Left lung (tissue), 14 donors: Measurements from ENCODE around the gene CRLF1. TPM values are rescaled to one million over a fixed set of nuclear protein-coding genes. Genes with fewer than 3 reads are reported as not detected.

ENCODE experiments used
- ATAC-seq: fragments of 200-7000 bp; cut with Tn5 transposase; one replicate; pipeline ENCODE4 v1.9.1; 2020; ENCODE audit warnings: moderate library complexity
- DNase-seq, 4 donors: peaks; one replicate each; pipeline ENCODE4 v3.0.0-alpha.2; 2013 to 2020
- H3K27ac ChIP-seq, 2 donors: fragments of 200-600 bp; sonication (generic) in 1 of 2; one replicate each; pipeline versions ENCODE4 v1.5.0 to v1.8.0; 2020 to 2021
- H3K27me3 ChIP-seq, 2 donors: fragments of 200-600 bp; sonication (generic) in 1 of 2; one replicate each; pipeline versions ENCODE4 v1.5.0 to v1.8.0; 2020 to 2021
- H3K36me3 ChIP-seq, 2 donors: fragments of 200-600 bp; sonication (generic) in 1 of 2; one replicate each; pipeline versions ENCODE4 v1.5.0 to v1.8.0; 2020 to 2021
- H3K4me1 ChIP-seq, 2 donors: fragments of 200-600 bp; one replicate each; pipeline ENCODE4 v1.8.0; 2021
- H3K4me3 ChIP-seq, 2 donors: fragments of 200-600 bp; sonication (generic) in 1 of 2; one replicate each; pipeline versions ENCODE4 v1.5.0 to v1.8.0; 2020 to 2021; ENCODE audit warnings: mild to moderate bottlenecking in 1 of 2
- H3K9me3 ChIP-seq, 2 donors: fragments of 200-600 bp; sonication (generic) in 1 of 2; one replicate each; pipeline versions ENCODE4 v1.5.0 to v1.8.0; 2020 to 2021
- CTCF ChIP-seq, 2 donors: fragments of 200-600 bp; sonication (generic) in 1 of 2; IDR thresholded peaks; one replicate each; pipeline versions ENCODE4 v1.5.0 to v1.8.0; 2021; ENCODE audit warnings: antibody characterized with exemption in 2 of 2
- intact Hi-C, 2 donors: fragments of 100-400 bp; cut with DNase I; formaldehyde crosslinking; loops; one replicate each; pipeline versions ENCODE4 v1.11.2 to v1.14.2; 2022
- long read RNA-seq, 12 donors: library from polyadenylated mRNA in 2 of 12; unstranded in 2 of 12; transcript quantifications; one replicate each; pipeline ENCODE4 v2.0.0 and lab custom pipeline, GENCODE V29; 2019 to 2026
- polyA plus RNA-seq, 6 donors: library from polyadenylated mRNA; unstranded; fragments of 120-200 nt; gene quantifications; one replicate each; pipeline ENCODE4 v1.2.1, GENCODE V29; 2013; ENCODE audit not compliant: insufficient read length in 6 of 6
- total RNA-seq, 2 donors: library from RNA; stranded (reverse); fragmentation: NEBNext Ultra II Directional; extraction: Animal tissue kit (Norgen Biotek cat#: 25700); gene quantifications; one replicate each; pipeline ENCODE4 v1.2.1, GENCODE V29; 2021
- donor health status: DM: no; HTN: yes; CAD: no.
- donor health status: DM: no; HTN: no; CAD: no.

The CRLF1 gene
- total RNA-seq (10 to 100 TPM; 22.5 to 44.7 TPM), polyA plus RNA-seq (100 to 1,000 TPM; 210 to 328 (median 252) TPM)
- long read RNA-seq, donor 1, transcript CRLF1-201 (9 exons, 1,792 nt) = major isoform, 52 of 139 reads
- long read RNA-seq, donor 1, partial matches to known transcripts = 71 of 139 reads
- long read RNA-seq, donor 1, other reads (novel, unspliced or antisense) = 12 of 139 reads
- long read RNA-seq, donor 2, transcript CRLF1-201 (9 exons, 1,792 nt) = major isoform, 40 of 313 reads
- long read RNA-seq, donor 2, partial matches to known transcripts = 163 of 313 reads
- long read RNA-seq, donor 2, other reads (novel, unspliced or antisense) = 110 of 313 reads
- long read RNA-seq, donor 3, transcript CRLF1-201 (9 exons, 1,792 nt) = major isoform, 36 of 128 reads
- long read RNA-seq, donor 3, partial matches to known transcripts = 75 of 128 reads
- long read RNA-seq, donor 3, other reads (novel, unspliced or antisense) = 17 of 128 reads
- long read RNA-seq, donor 4, partial matches to known transcripts = 0 of 3 reads
- long read RNA-seq, donor 4, other reads (novel, unspliced or antisense) = 2 of 3 reads
- long read RNA-seq, donor 5, transcript CRLF1-201 (9 exons, 1,792 nt) = major isoform, 41 of 91 reads
- long read RNA-seq, donor 5, partial matches to known transcripts = 10 of 91 reads
- long read RNA-seq, donor 5, other reads (novel, unspliced or antisense) = 40 of 91 reads
- long read RNA-seq, donor 6, transcript CRLF1-201 (9 exons, 1,792 nt) = major isoform, 28 of 110 reads
- long read RNA-seq, donor 6, partial matches to known transcripts = 65 of 110 reads
- long read RNA-seq, donor 6, other reads (novel, unspliced or antisense) = 16 of 110 reads
- long read RNA-seq, donor 7, transcript CRLF1-201 (9 exons, 1,792 nt) = major isoform, 12 of 66 reads
- long read RNA-seq, donor 7, partial matches to known transcripts = 45 of 66 reads
- long read RNA-seq, donor 7, other reads (novel, unspliced or antisense) = 9 of 66 reads
- long read RNA-seq, donor 8, transcript CRLF1-201 (9 exons, 1,792 nt) = major isoform, 36 of 74 reads
- long read RNA-seq, donor 8, partial matches to known transcripts = 20 of 74 reads
- long read RNA-seq, donor 8, other reads (novel, unspliced or antisense) = 17 of 74 reads
- long read RNA-seq, donor 9, partial matches to known transcripts = 5 of 5 reads
- long read RNA-seq, donor 9, other reads (novel, unspliced or antisense) = 0 of 5 reads
- long read RNA-seq, donor 10, partial matches to known transcripts = 0 of 13 reads
- long read RNA-seq, donor 10, other reads (novel, unspliced or antisense) = 13 of 13 reads
- long read RNA-seq, donor 11 = 0 reads
- long read RNA-seq, donor 12, transcript CRLF1-201 (9 exons, 1,792 nt) = major isoform, 33 of 116 reads
- long read RNA-seq, donor 12, partial matches to known transcripts = 64 of 116 reads
- long read RNA-seq, donor 12, other reads (novel, unspliced or antisense) = 18 of 116 reads

DNA sequence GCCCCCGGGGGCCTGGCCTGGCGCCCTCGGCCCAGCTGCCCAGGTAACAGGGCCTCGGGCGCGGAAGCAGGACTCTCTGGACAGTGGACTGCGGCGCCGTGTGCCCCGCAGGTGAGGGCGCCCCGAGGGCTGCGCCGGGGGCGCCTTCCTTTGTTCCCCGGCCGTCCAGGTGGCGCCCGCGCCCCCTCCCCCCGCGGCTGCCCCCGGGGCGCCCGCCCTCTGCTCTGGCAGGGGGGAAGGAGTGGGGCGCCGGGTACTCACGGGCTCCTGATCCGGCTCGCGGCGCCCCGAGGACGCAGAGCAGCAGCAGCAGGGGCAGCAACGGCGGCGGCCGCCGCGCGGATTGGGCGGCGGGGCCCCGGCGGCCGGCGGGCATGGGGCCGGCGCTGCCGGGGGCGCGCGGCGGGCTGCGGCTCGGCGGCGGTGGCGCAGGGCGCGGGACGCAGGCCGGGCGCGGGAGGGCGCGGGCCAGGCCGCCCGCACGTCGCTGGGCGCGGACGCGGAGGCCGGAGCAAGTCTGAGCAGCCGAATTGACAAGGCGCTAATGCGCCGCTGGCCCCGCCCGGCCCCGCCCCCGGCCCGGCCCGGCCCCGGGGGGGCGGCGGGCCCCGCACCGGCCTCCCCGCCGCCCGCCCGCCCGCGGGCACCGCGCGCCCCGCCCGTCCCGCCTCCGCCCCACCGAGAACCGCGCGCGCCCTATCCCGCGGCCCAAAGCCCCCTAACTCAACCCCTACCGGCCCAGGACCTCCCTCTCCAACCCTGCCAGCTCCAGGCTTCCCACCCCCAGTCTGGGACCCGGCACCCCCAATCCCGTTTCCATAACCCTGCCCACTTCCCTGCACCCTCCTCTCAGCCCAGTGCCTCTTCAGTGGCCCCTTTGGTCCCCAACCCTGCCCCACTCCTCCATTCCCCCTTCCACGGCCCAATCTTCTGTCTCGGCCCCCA lies at the start of gene CRLF1:
CRLF1 (minus strand) TSS at position 519 of the 945 bp plus-strand sequence; CDS start at position 376, 143 bp downstream.
- intact Hi-C loops = no loop called here
- Histone ChIP-seq H3K9me3 (no peaks in the 10 kb centered on the region), H3K4me3 (no peak within 1 kb of the TSS)

DNA sequence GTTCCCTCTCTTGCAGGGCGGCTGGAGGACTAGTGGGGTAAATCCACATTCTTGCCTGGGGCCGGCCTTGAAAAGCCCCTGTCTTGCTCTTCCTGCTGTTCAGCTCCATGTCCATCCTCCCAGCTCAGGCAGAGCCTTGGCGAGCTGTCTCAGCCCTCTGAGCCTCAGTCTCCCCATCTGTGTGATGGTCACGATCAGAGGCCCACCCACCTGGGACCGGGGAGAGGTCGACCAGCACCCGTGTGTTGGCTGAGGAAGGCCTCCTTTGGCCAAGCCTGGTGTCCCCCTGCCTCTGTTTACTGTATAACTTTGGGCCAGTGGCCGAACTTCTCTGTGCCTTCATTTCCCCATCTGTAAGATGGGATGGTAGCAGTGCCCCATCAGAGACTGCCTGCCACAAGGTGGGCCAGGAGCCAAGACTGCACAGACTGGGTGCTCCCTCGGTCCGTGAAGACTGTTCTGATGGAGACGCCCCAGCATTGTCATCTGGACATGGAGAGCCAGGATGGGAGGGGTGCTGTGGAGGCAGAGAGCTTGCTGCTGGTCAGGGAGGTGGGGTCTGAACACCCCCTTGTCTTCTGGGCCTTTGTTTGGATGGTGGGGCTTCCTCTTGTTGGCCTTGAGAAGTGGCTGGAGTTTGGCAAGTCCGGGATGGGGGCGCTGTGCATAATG lies 48.7 kb upstream of the CRLF1 start:
- intact Hi-C loops = no loop called here
- TF ChIP-seq CTCF (IDR thresholded peaks at IDR 0.05) = no peak

More for the DNA sequence above, at the start of gene CRLF1:
- no peak for DNase-seq
- Histone ChIP-seq H3K36me3 (no peaks in the 10 kb centered on the region), H3K27me3 (peaks cover 73 to 96% of the 10 kb centered on the region in 2 donors), H3K27ac (no peak within 1 kb of the TSS), H3K4me1 (peaks cover 17 to 37% of the 10 kb centered on the region in 2 donors)
- TF ChIP-seq CTCF (IDR thresholded peaks at IDR 0.05) = no peak
- no peak for ATAC-seq

DNA sequence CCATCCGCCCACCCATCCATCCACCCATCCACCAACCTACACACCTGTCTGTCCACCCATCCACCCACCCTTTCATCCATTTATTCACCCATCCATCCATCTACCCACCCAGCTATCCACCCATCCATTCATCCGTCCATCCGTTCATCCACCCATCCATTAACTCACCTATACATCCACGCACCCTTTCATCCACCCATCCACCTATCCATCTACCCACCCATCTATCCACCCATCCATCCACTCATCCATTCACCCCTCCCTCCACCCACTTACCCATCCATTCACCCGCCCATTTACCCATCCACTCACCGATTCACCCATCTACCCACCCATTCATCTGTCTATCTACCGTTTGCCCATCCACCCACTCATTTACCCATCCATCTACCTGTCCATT lies 47.9 kb upstream of the CRLF1 start:
- ATAC-seq (no peak), DNase-seq (no peak)
- H3K27me3 ChIP-seq = no peaks in the 10 kb centered on the region
- no peaks in the 10 kb centered on the region for H3K9me3 ChIP-seq
- H3K4me1 ChIP-seq = peaks cover 10 to 31% of the 10 kb centered on the region in 2 donors
- H3K27ac ChIP-seq = no peak overlapping the region
- intact Hi-C loops = no loop called here
- no peaks in the 10 kb centered on the region for H3K36me3 ChIP-seq
- TF ChIP-seq CTCF (IDR thresholded peaks at IDR 0.05) = no peak
- no peak overlapping the region for H3K4me3 ChIP-seq

More for the DNA sequence above, 48.7 kb upstream of the CRLF1 start:
- Histone ChIP-seq H3K4me1 (peaks cover 10 to 30% of the 10 kb centered on the region in 2 donors), H3K27ac (no peak overlapping the region), H3K36me3 (no peaks in the 10 kb centered on the region), H3K9me3 (no peaks in the 10 kb centered on the region), H3K27me3 (no peaks in the 10 kb centered on the region), H3K4me3 (no peak overlapping the region)
- no peak for DNase-seq
- ATAC-seq = no peak

DNA sequence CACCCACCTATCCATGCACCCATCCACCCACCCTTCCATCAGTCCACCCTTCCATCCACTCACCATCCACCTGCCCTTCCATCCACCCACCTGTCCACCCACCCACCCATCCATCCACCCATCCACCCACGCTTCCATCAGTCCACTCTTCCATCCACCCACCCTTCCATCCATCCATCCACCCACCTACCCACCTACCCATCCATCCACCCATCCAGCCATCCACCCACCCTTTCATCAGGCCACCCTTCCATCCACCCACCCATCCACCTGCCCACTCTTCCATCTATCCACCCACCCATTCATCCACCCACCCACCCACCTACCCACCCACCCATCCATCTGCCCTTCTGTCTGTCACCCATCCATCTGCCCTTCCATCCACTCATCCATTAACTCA lies 47.3 kb upstream of the CRLF1 start:
- Histone ChIP-seq H3K4me3 (no peak overlapping the region), H3K9me3 (no peaks in the 10 kb centered on the region), H3K27me3 (no peaks in the 10 kb centered on the region), H3K4me1 (peaks cover 11 to 31% of the 10 kb centered on the region in 2 donors), H3K27ac (no peak overlapping the region), H3K36me3 (no peaks in the 10 kb centered on the region)
- no peak for TF ChIP-seq CTCF (IDR thresholded peaks at IDR 0.05)
- no peak for DNase-seq
- ATAC-seq = no peak
- intact Hi-C loops = no loop called here
